ENCODE results near the gene PEAK3. TPM values are rescaled to one million over a fixed set of nuclear protein-coding genes. Genes with fewer than 3 reads are reported as not detected.

PEAK3 gene
- polyA plus RNA-seq, 2 donors = 0.02 to 0.06 TPM

DNA sequence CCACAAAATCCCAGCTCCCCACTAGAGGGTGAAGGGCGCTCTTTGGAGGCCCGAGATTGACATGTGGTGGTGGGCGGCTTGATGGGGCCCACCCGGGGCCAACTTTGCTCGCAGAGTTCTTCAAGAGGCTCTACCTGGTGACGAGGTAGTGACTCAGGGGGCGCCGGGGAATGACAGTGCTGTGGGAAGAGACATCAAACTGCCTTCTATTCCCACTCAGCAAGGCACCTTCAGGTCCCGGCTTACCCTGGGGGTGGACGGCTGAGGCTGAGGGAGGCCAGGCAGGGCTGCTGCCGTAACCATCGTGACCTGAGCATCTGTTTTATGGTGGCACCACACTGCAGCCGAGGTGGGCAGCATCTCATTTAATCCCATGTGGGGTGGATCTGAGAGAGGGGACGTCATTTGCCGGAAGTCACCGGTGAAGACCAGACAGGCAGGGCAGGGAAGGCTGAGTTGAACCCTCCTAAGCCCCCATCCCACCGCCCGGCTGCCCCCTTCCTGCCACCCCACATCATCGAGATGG lies 24.4 kb upstream of the PEAK3 start:
- Histone ChIP-seq H3K27me3 (ENCODE audit: control insufficient read depth in 1 of 2, insufficient read depth in 2 of 2, low read length in 2 of 2) (peaks cover 0 to 20% of the 10 kb centered on the region in 2 donors), H3K36me3 (ENCODE audit: control insufficient read depth in 2 of 2, insufficient read depth in 2 of 2, low read length in 1 of 2) (no peaks in the 10 kb centered on the region), H3K9me3 (ENCODE audit: control insufficient read depth in 2 of 2, insufficient read depth in 1 of 2, low read depth in 1 of 2, low read length in 1 of 2) (no peaks in the 10 kb centered on the region), H3K4me3 (ENCODE audit: low read depth in 1 of 2, low read length in 2 of 2) (no peak overlapping the region), H3K27ac (ENCODE audit: low read depth in 2 of 2, low read length in 1 of 2) (no peak overlapping the region), H3K4me1 (ENCODE audit: control insufficient read depth in 2 of 2, insufficient read depth in 2 of 2, low read length in 1 of 2) (peaks cover 0 to 7% of the 10 kb centered on the region in 2 donors)
- 75% methylated on average over 19 of the region's 19 CpGs for WGBS, 2 donors

DNA sequence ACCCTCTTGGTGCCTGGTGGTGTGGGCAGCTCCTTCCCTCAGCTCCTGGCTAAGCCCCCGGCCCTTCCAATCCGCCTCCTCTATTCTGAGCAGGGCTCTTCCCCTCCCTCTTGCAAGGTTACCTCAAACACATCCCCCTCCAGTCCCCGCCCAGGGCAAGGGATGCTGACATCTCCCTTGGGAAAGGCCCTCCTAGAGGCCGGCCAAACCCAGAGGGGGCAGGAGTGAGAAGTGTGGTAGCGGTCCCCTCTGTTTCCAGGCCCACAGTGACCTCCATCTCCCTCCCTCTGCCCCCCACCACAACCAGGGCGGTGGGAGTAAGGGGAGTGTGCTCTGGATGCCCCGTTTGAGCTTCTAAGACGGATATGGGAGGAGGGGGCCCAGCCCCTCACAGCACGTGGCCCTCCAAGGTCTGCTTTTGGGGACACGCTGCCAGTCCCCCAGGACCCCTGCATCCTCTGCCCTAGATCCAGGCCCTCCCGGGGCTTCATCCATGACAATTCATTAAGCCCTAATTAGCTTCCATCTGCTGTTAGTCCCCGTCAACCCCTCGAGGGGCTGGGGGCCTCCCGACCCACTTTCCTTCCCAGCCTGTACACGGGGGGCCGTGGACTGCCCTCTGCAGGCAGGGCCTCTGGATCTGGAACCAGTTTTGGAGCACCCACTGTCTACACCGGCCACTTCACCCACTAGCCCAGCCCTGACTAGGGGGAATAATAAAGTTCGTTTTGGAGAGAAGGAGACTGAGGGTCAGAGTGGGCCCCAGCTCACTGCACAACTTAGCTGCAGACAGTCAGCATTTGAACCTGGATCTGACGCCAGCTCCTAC lies 23.7 kb upstream of the PEAK3 start:
- 73 to 76% methylated on average over 17 to 19 of the region's 19 CpGs for WGBS, 2 donors
- Histone ChIP-seq H3K4me3 (ENCODE audit: low read depth in 1 of 2, low read length in 2 of 2) (no peak overlapping the region), H3K27ac (ENCODE audit: low read depth in 2 of 2, low read length in 1 of 2) (no peak overlapping the region), H3K4me1 (ENCODE audit: control insufficient read depth in 2 of 2, insufficient read depth in 2 of 2, low read length in 1 of 2) (peaks cover 0 to 7% of the 10 kb centered on the region in 2 donors), H3K27me3 (ENCODE audit: control insufficient read depth in 1 of 2, insufficient read depth in 2 of 2, low read length in 2 of 2) (peaks cover 0 to 20% of the 10 kb centered on the region in 2 donors), H3K9me3 (ENCODE audit: control insufficient read depth in 2 of 2, insufficient read depth in 1 of 2, low read depth in 1 of 2, low read length in 1 of 2) (no peaks in the 10 kb centered on the region), H3K36me3 (ENCODE audit: control insufficient read depth in 2 of 2, insufficient read depth in 2 of 2, low read length in 1 of 2) (no peaks in the 10 kb centered on the region)

DNA sequence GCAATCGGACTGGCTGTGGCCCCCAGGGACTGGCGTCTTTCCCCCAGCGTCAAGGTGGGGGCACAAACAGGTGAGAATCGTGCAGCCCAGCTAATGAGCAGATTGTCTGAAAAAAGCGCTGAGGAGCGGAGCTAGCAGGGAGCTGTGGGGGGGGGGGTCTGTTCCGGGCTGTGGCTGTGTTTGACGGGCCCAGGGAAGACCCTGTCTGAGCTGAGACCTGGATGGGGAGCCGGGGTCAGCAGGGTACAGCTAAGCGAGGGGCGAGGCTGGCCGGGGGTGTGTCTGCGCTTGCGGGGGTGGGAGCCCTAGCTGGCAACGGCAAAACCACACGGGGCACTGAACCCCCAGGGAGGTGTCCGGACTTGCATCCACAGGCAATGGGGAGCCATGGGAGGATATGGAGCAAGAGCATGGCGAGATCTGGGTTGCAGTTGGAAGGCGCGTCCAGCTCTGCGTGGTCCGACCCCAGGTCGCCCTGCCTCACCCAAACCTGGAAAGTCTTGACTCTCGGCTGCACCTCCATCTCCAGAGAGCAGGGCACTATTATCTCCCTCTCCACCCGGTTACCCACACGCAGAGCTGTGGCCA lies 21.3 kb upstream of the PEAK3 start:
- Histone ChIP-seq H3K27me3 (ENCODE audit: control insufficient read depth in 1 of 2, insufficient read depth in 2 of 2, low read length in 2 of 2) (peaks cover 0 to 17% of the 10 kb centered on the region in 2 donors), H3K27ac (ENCODE audit: low read depth in 2 of 2, low read length in 1 of 2) (no peak overlapping the region), H3K36me3 (ENCODE audit: control insufficient read depth in 2 of 2, insufficient read depth in 2 of 2, low read length in 1 of 2) (no peaks in the 10 kb centered on the region), H3K4me1 (ENCODE audit: control insufficient read depth in 2 of 2, insufficient read depth in 2 of 2, low read length in 1 of 2) (peaks cover 0 to 7% of the 10 kb centered on the region in 2 donors), H3K4me3 (ENCODE audit: low read depth in 1 of 2, low read length in 2 of 2) (no peak overlapping the region), H3K9me3 (ENCODE audit: control insufficient read depth in 2 of 2, insufficient read depth in 1 of 2, low read depth in 1 of 2, low read length in 1 of 2) (no peaks in the 10 kb centered on the region)
- 65 to 69% methylated on average over 26 of the region's 26 CpGs for WGBS, 2 donors

DNA sequence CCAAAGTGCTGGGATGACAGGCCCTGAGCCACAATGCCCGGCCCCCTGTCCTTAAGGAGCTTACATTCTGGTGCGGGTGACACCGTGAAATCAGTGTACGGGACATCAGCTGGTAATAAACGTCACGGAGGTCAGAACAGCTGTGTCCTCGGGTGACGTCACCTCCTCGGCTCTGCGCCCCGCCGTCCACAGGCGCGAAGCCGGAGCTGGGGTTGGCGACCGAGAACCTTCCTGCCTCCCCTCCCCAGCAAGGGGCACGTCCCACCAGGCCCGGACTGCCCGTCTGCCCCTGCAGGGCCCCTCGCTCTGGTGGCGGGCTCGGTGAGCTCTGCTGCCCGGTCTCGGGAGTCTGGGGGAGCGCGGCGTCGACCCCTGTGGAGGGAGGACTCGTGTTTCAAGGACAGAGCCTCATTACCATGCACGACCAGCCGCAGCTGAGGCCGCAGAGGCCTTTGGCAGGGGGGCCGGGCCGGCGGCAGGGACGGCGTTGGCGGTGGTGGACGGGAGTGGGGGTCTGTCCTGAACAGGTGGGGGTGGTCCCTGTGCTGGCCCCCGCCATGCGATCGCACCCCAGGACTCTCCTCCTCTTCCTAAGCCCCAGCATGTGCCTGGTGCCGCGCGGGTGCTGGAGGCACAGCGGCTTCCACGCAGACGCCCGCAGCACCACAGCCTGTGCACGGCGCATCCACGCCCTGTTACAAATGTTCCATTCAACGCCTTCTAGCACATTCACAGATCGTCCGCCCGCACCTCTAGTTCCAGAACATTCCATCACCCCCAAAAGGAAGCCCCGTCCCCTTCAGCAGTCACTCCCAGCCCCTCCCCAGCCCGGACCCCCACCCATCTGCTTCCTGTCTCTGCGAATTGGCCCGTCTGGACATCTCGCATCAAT lies 20.6 kb upstream of the PEAK3 start:
- H3K36me3 ChIP-seq (ENCODE audit: control insufficient read depth in 2 of 2, insufficient read depth in 2 of 2, low read length in 1 of 2) = no peaks in the 10 kb centered on the region
- H3K27ac ChIP-seq (ENCODE audit: low read depth in 2 of 2, low read length in 1 of 2) = no peak overlapping the region
- 16 to 19% methylated on average over 61 to 62 of the region's 62 CpGs for WGBS, 2 donors
- H3K9me3 ChIP-seq (ENCODE audit: control insufficient read depth in 2 of 2, insufficient read depth in 1 of 2, low read depth in 1 of 2, low read length in 1 of 2) = no peaks in the 10 kb centered on the region
- no peak overlapping the region for H3K4me3 ChIP-seq (ENCODE audit: low read depth in 1 of 2, low read length in 2 of 2)
- peaks cover 0 to 15% of the 10 kb centered on the region in 2 donors for H3K27me3 ChIP-seq (ENCODE audit: control insufficient read depth in 1 of 2, insufficient read depth in 2 of 2, low read length in 2 of 2)
- H3K4me1 ChIP-seq (ENCODE audit: control insufficient read depth in 2 of 2, insufficient read depth in 2 of 2, low read length in 1 of 2) = peaks cover 0 to 7% of the 10 kb centered on the region in 2 donors

DNA sequence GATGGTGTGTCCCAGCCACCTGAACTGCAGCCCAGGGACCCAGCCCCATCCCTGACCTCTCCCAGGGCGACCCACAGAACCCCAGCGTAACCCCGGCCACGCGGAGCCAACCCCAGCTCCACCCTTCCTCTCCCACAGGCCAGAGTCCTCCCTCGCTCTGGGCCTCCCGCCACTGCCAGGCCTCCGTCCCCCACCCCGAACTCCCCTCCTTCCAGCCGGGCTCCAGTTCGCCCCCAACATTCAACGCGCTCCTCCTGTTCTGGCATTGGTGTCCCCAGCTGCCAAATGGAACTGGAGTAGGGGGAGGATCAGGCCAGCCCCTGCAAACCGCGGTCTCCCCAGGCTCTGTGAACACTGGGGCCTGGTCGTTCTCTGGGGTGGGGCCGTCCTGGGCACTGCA lies 18.6 kb upstream of the PEAK3 start:
- Histone ChIP-seq H3K27ac (ENCODE audit: low read depth in 2 of 2, low read length in 1 of 2) (no peak overlapping the region), H3K36me3 (ENCODE audit: control insufficient read depth in 2 of 2, insufficient read depth in 2 of 2, low read length in 1 of 2) (no peaks in the 10 kb centered on the region), H3K4me1 (ENCODE audit: control insufficient read depth in 2 of 2, insufficient read depth in 2 of 2, low read length in 1 of 2) (peaks cover 0 to 7% of the 10 kb centered on the region in 2 donors), H3K27me3 (ENCODE audit: control insufficient read depth in 1 of 2, insufficient read depth in 2 of 2, low read length in 2 of 2) (peaks cover 0 to 11% of the 10 kb centered on the region in 2 donors), H3K9me3 (ENCODE audit: control insufficient read depth in 2 of 2, insufficient read depth in 1 of 2, low read depth in 1 of 2, low read length in 1 of 2) (no peaks in the 10 kb centered on the region), H3K4me3 (ENCODE audit: low read depth in 1 of 2, low read length in 2 of 2) (no peak overlapping the region)
- WGBS, 2 donors = 75 to 80% methylated on average over 17 of the region's 17 CpGs

DNA sequence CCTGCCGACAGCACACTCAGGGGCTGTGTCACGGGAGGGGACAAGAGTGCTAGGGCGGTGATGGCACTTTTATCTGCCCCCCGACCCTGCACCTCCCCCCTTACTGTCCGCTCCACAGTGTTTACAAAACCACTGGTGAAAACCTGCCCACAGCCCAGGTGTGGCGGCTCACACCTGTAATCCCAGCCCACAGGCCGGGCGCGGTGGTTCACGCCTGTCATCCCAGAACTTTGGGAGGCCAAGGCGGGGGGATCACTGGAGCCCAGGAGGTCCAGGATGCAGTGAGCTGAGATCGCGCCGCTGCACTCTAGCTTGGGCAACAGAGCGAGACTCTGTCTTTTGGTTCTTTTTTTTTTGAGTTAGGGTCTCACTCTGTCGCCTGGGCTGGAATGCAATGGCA lies 14.2 kb upstream of the PEAK3 start:
- no peaks in the 10 kb centered on the region for H3K36me3 ChIP-seq (ENCODE audit: control insufficient read depth in 2 of 2, insufficient read depth in 2 of 2, low read length in 1 of 2)
- no peak overlapping the region for H3K27ac ChIP-seq (ENCODE audit: low read depth in 2 of 2, low read length in 1 of 2)
- 79 to 80% methylated on average over 16 of the region's 16 CpGs for WGBS, 2 donors
- H3K4me1 ChIP-seq (ENCODE audit: control insufficient read depth in 2 of 2, insufficient read depth in 2 of 2, low read length in 1 of 2) = peaks cover 4 to 5% of the 10 kb centered on the region in 2 donors
- no peak overlapping the region for H3K4me3 ChIP-seq (ENCODE audit: low read depth in 1 of 2, low read length in 2 of 2)
- peaks cover 0 to 4% of the 10 kb centered on the region in 2 donors for H3K27me3 ChIP-seq (ENCODE audit: control insufficient read depth in 1 of 2, insufficient read depth in 2 of 2, low read length in 2 of 2)
- H3K9me3 ChIP-seq (ENCODE audit: control insufficient read depth in 2 of 2, insufficient read depth in 1 of 2, low read depth in 1 of 2, low read length in 1 of 2) = no peaks in the 10 kb centered on the region

DNA sequence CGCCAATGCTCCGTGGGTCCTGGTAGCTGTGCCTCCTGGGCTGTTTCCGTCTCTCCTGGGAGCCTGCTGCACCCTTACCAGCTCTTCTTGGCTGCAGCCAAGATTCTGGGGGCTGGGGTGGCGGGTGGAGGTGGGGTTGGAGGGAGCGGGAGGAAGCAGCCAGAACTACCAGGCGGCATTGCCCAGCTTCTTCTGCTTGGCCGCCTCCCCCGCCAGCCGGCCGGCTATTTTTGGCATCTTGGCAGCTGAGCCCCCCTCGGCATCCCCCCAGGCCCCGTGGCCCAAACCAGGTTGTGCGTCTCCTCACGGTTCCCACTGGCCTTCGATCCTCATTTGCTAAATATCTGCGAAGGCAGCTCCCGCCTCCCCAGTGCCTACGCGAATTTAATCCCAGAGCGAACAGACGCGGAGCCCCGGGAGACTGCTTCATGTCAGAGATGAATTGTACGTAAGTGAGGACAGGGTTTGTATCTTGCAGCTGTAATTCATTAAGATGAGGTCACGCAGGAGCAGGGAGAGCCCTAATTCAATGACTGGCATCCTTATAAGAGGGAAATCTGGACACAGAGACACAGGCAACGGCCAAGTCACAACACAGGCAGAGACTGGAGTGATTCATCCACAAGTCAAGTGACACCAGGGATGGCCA lies 12.8 kb upstream of the PEAK3 start:
- Histone ChIP-seq H3K4me3 (ENCODE audit: low read depth in 1 of 2, low read length in 2 of 2) (no peak overlapping the region), H3K36me3 (ENCODE audit: control insufficient read depth in 2 of 2, insufficient read depth in 2 of 2, low read length in 1 of 2) (no peaks in the 10 kb centered on the region), H3K4me1 (ENCODE audit: control insufficient read depth in 2 of 2, insufficient read depth in 2 of 2, low read length in 1 of 2) (peaks cover 5 to 15% of the 10 kb centered on the region in 2 donors), H3K9me3 (ENCODE audit: control insufficient read depth in 2 of 2, insufficient read depth in 1 of 2, low read depth in 1 of 2, low read length in 1 of 2) (no peaks in the 10 kb centered on the region), H3K27ac (ENCODE audit: low read depth in 2 of 2, low read length in 1 of 2) (peak overlapping the region in 1 of 2 donors; percentile 2), H3K27me3 (ENCODE audit: control insufficient read depth in 1 of 2, insufficient read depth in 2 of 2, low read length in 2 of 2) (peaks cover 0 to 4% of the 10 kb centered on the region in 2 donors)
- WGBS, 2 donors = 21 to 32% methylated on average over 26 of the region's 26 CpGs

DNA sequence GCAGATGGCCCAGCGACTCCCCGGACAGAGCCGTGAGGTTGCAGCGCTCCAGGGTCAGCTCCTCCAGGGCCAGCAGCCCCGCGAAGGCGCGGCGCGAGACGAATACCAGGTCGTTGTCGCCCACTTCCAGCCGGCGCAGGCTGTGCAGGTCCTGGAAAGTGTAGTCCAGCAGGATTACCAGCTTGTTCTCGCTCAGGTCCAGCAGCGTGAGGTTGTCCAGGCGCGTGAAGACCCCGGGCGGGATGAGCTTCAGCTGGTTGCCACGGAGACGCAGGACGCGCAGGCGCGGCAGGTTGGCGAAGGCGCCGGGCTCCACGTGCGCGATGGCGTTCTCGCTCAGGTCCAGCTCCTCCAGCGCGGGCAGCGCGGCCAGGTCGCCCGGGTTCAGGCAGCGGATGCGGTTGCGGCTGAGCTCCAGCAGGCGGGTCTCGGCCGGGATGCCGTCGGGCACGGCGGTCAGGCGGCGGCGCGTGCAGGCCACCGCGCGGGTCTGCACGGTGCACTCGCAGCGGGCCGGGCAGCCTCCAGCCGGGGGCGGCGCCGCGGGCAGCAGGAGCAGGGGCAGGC lies 9.3 kb upstream of the PEAK3 start:
- peaks cover 5 to 15% of the 10 kb centered on the region in 2 donors for H3K4me1 ChIP-seq (ENCODE audit: control insufficient read depth in 2 of 2, insufficient read depth in 2 of 2, low read length in 1 of 2)

More for the DNA sequence above, 9.3 kb upstream of the PEAK3 start:
- Histone ChIP-seq H3K9me3 (ENCODE audit: control insufficient read depth in 2 of 2, insufficient read depth in 1 of 2, low read depth in 1 of 2, low read length in 1 of 2) (no peaks in the 10 kb centered on the region), H3K27ac (ENCODE audit: low read depth in 2 of 2, low read length in 1 of 2) (no peak overlapping the region), H3K4me3 (ENCODE audit: low read depth in 1 of 2, low read length in 2 of 2) (peak overlapping the region; percentile 2 to 44), H3K36me3 (ENCODE audit: control insufficient read depth in 2 of 2, insufficient read depth in 2 of 2, low read length in 1 of 2) (no peaks in the 10 kb centered on the region), H3K27me3 (ENCODE audit: control insufficient read depth in 1 of 2, insufficient read depth in 2 of 2, low read length in 2 of 2) (peaks cover 0 to 9% of the 10 kb centered on the region in 2 donors)
- 15 to 17% methylated on average over 50 to 67 of the region's 67 CpGs for WGBS, 2 donors
